ENCODE measurements around the gene MC5R. TPM values are rescaled to one million over a fixed set of nuclear protein-coding genes. Genes with fewer than 3 reads are reported as not detected.

Gene MC5R
- total RNA-seq, 1 experiment from 2014 or later, result not detected

GRCh38 chr18:13868501-13869271 lies 44.7 kb downstream of the MC5R start:
- no peaks in the 10 kb centered on the region for H3K36me3 ChIP-seq (ENCODE audit: insufficient read depth, low read length, poor library complexity, severe bottlenecking)
- intact Hi-C loops (cut with micrococcal nuclease; ENCODE audit: unreplicated experiment), result loop anchor here (5.0 kb wide), 1 partner anchor 36 kb away; no protein-coding TSS in a partner anchor
- H3K9me3 ChIP-seq (ENCODE audit: low read depth, low read length, poor library complexity, severe bottlenecking), result no peaks in the 10 kb centered on the region
- no peak overlapping the region for H3K4me3 ChIP-seq (ENCODE audit: low read depth, low read length, poor library complexity, severe bottlenecking)
- H3K27ac ChIP-seq (ENCODE audit: low read depth, low read length, poor library complexity, severe bottlenecking), result no peak overlapping the region
- no peak for DNase-seq (ENCODE audit: low spot score)
- H3K4me1 ChIP-seq (ENCODE audit: insufficient read depth, low read length, poor library complexity, severe bottlenecking), result no peaks in the 10 kb centered on the region
- H3K27me3 ChIP-seq (replicated peaks; ENCODE audit: insufficient read depth, low read depth, low read length, poor library complexity), result peaks cover 67% of the 10 kb centered on the region
- ChIA-PET POLR2A (ENCODE audit: low non-redundant PET) (no interaction called here), CTCF (no interaction called here)
- BruUV-seq (replicated peaks), result no TSS peak
- TF ChIP-seq EZH2 (IDR thresholded peaks at IDR 0.05; ENCODE audit: borderline replicate concordance, low read depth, low read length, poor library complexity, severe bottlenecking), result no peak
- no peak for TF ChIP-seq CTCF (conservative IDR thresholded peaks at IDR 0.05; ENCODE audit: low read depth, low read length)

GRCh38 chr18:13871701-13872100 lies 47.8 kb downstream of the MC5R start:
- ChIA-PET POLR2A (ENCODE audit: low non-redundant PET) (no interaction called here), CTCF (interaction anchor here (0.6 kb wide), 1 partner anchor 58 kb away, joined by 3 read pairs; no protein-coding TSS in a partner anchor)
- DNase-seq (ENCODE audit: low spot score), result no peak
- TF ChIP-seq EZH2 (IDR thresholded peaks at IDR 0.05; ENCODE audit: borderline replicate concordance, low read depth, low read length, poor library complexity, severe bottlenecking) (no peak), CTCF (conservative IDR thresholded peaks at IDR 0.05; ENCODE audit: low read depth, low read length) (no peak)
- BruUV-seq (replicated peaks), result no TSS peak
- H3K4me3 ChIP-seq (ENCODE audit: low read depth, low read length, poor library complexity, severe bottlenecking), result no peak overlapping the region
- H3K27ac ChIP-seq (ENCODE audit: low read depth, low read length, poor library complexity, severe bottlenecking), result no peak overlapping the region
- peaks cover 51% of the 10 kb centered on the region for H3K27me3 ChIP-seq (replicated peaks; ENCODE audit: insufficient read depth, low read depth, low read length, poor library complexity)
- H3K4me1 ChIP-seq (ENCODE audit: insufficient read depth, low read length, poor library complexity, severe bottlenecking), result no peaks in the 10 kb centered on the region
- intact Hi-C loops (cut with micrococcal nuclease; ENCODE audit: unreplicated experiment), result no loop called here
- H3K9me3 ChIP-seq (ENCODE audit: low read depth, low read length, poor library complexity, severe bottlenecking), result no peaks in the 10 kb centered on the region
- no peaks in the 10 kb centered on the region for H3K36me3 ChIP-seq (ENCODE audit: insufficient read depth, low read length, poor library complexity, severe bottlenecking)

GRCh38 chr18:13872373-13872772 lies 48.4 kb downstream of the MC5R start:
- POLR2A ChIA-PET (ENCODE audit: low non-redundant PET), result no interaction called here
- H3K27me3 ChIP-seq (replicated peaks; ENCODE audit: insufficient read depth, low read depth, low read length, poor library complexity), result peaks cover 44% of the 10 kb centered on the region
- no peak overlapping the region for H3K4me3 ChIP-seq (ENCODE audit: low read depth, low read length, poor library complexity, severe bottlenecking)
- no TSS peak for BruUV-seq (replicated peaks)
- H3K36me3 ChIP-seq (ENCODE audit: insufficient read depth, low read length, poor library complexity, severe bottlenecking), result no peaks in the 10 kb centered on the region
- no peak for TF ChIP-seq EZH2 (IDR thresholded peaks at IDR 0.05; ENCODE audit: borderline replicate concordance, low read depth, low read length, poor library complexity, severe bottlenecking)
- TF ChIP-seq CTCF (conservative IDR thresholded peaks at IDR 0.05; ENCODE audit: low read depth, low read length), result no peak
- intact Hi-C loops (cut with micrococcal nuclease; ENCODE audit: unreplicated experiment), result no loop called here
- no peaks in the 10 kb centered on the region for H3K4me1 ChIP-seq (ENCODE audit: insufficient read depth, low read length, poor library complexity, severe bottlenecking)
- no peak for DNase-seq (ENCODE audit: low spot score)
- no peak overlapping the region for H3K27ac ChIP-seq (ENCODE audit: low read depth, low read length, poor library complexity, severe bottlenecking)
- CTCF ChIA-PET, result no interaction called here
- no peaks in the 10 kb centered on the region for H3K9me3 ChIP-seq (ENCODE audit: low read depth, low read length, poor library complexity, severe bottlenecking)
